KMS-11 (cell line): ENCODE results near the gene CELF5.
"Not testable (repeated sequence)": the region's sequence is repeated elsewhere in the genome, so short reads cannot be mapped to it uniquely, and the experiment has no call there.

Source experiments
- H2AFZ ChIP-seq: fragments of 200-600 bp; sonication (generic); 2 replicates; pipeline ENCODE4 v1.6.1; 2016; ENCODE audit warnings: antibody characterized with exemption, mixed run types, low read depth
- H3K27ac ChIP-seq: fragments of 200-600 bp; sonication (generic); 2 replicates; pipeline ENCODE4 v1.6.1; 2016; ENCODE audit warnings: mild to moderate bottlenecking, mixed run types
- H3K27me3 ChIP-seq: fragments of 200-600 bp; sonication (generic); 2 replicates; pipeline ENCODE4 v1.6.1; 2017; ENCODE audit warnings: mild to moderate bottlenecking, low read depth, mixed run types, moderate library complexity; ENCODE audit not compliant: insufficient read depth
- H3K36me3 ChIP-seq: fragments of 200-600 bp; sonication (generic); 2 replicates; pipeline ENCODE4 v1.6.1; 2017; ENCODE audit warnings: mild to moderate bottlenecking, mixed run types; ENCODE audit not compliant: insufficient read depth
- H3K4me1 ChIP-seq: fragments of 200-600 bp; sonication (generic); 2 replicates; pipeline ENCODE4 v1.6.1; 2016; ENCODE audit warnings: mild to moderate bottlenecking, low read depth, mixed run types; ENCODE audit not compliant: poor library complexity, severe bottlenecking
- H3K4me2 ChIP-seq: fragments of 200-600 bp; sonication (generic); 2 replicates; pipeline ENCODE4 v1.7.0; 2016; ENCODE audit warnings: mild to moderate bottlenecking, mixed run types
- H3K4me3 ChIP-seq: fragments of 200-600 bp; sonication (generic); IDR thresholded peaks from 2 replicates; pipeline ENCODE4 v1.6.1; 2017; ENCODE audit warnings: low read depth, low read length, mixed read lengths; ENCODE audit not compliant: insufficient read depth
- H3K79me2 ChIP-seq: fragments of 200-600 bp; sonication (generic); 2 replicates; pipeline ENCODE4 v1.6.1; 2016; ENCODE audit warnings: low read depth, mixed run types; ENCODE audit not compliant: insufficient read depth
- H3K9ac ChIP-seq: fragments of 200-600 bp; sonication (generic); 2 replicates; pipeline ENCODE4 v1.6.1; 2016; ENCODE audit warnings: mild to moderate bottlenecking, mixed run types
- H4K20me1 ChIP-seq: fragments of 200-600 bp; sonication (generic); 2 replicates; pipeline ENCODE4 v1.6.1; 2016; ENCODE audit warnings: mild to moderate bottlenecking, mixed run types; ENCODE audit not compliant: insufficient read depth
- TF ChIP-seq, protein P1 (sequence below): fragments of 200-600 bp; sonication (generic); conservative IDR thresholded peaks from 2 replicates; pipeline ENCODE4 v1.6.1; 2017; ENCODE audit warnings: low read depth, mild to moderate bottlenecking, antibody characterized with exemption, low read length, moderate library complexity, mixed read lengths

Gene CELF5

DNA sequence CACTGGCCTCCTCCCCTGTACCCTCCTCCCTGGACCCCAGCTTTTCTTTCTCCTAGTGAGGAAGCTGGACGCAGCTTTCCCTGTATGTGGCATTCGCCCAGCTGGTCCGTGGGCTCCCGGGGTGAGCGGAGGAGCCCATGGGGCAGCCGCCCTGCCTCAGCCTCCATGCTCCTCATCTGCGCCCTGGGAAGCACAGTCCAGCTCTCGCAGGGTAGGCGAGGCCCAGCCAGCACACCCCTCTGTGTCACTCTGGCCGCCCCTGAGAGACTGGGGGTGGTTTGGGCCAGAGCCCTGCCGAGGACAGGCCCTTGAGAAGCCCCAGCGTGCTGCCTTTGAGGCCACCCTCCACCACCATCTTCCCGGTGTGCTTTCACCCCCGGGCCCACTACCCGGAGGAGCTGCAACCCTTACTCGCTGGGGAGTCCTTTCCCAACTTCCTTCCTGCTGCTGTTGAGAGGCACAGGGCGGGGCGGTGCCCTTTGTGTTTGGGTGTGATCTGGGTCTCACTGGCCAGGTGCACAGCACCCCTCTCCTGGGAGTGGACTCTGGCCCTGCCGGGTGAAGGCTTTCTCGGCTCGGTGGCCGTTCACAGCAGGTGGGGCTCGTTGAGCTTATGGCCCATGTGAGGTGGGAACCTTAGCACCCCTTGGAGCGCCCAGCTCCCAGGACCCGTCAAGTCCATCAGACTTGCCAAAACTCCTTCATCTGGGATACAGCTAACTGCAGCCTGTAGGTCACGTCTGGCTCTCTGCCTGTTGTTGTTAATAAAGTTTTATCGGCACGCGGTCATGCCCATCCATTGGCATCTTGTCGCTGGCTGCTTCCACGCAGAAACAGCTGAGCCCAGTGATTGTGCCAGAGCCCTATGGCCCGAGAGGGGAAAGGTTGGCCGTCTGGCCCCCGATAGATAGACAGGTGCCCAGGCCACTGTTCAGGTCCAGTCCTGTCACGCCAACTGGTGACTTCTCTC, 35.5 kb upstream of the CELF5 start:
- TF ChIP-seq, protein P1, sequence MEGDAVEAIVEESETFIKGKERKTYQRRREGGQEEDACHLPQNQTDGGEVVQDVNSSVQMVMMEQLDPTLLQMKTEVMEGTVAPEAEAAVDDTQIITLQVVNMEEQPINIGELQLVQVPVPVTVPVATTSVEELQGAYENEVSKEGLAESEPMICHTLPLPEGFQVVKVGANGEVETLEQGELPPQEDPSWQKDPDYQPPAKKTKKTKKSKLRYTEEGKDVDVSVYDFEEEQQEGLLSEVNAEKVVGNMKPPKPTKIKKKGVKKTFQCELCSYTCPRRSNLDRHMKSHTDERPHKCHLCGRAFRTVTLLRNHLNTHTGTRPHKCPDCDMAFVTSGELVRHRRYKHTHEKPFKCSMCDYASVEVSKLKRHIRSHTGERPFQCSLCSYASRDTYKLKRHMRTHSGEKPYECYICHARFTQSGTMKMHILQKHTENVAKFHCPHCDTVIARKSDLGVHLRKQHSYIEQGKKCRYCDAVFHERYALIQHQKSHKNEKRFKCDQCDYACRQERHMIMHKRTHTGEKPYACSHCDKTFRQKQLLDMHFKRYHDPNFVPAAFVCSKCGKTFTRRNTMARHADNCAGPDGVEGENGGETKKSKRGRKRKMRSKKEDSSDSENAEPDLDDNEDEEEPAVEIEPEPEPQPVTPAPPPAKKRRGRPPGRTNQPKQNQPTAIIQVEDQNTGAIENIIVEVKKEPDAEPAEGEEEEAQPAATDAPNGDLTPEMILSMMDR: no peak
- Histone ChIP-seq H3K4me2 (no peak overlapping the region), H3K9ac (no peak overlapping the region), H3K4me3 (no peak overlapping the region), H4K20me1 (no peaks in the 10 kb centered on the region), H3K4me1 (peaks cover 12% of the 10 kb centered on the region), H3K36me3 (no peaks in the 10 kb centered on the region), H2AFZ (no peak overlapping the region), H3K27me3 (no peaks in the 10 kb centered on the region), H3K27ac (no peak overlapping the region), H3K79me2 (peaks cover 56% of the 10 kb centered on the region)

DNA sequence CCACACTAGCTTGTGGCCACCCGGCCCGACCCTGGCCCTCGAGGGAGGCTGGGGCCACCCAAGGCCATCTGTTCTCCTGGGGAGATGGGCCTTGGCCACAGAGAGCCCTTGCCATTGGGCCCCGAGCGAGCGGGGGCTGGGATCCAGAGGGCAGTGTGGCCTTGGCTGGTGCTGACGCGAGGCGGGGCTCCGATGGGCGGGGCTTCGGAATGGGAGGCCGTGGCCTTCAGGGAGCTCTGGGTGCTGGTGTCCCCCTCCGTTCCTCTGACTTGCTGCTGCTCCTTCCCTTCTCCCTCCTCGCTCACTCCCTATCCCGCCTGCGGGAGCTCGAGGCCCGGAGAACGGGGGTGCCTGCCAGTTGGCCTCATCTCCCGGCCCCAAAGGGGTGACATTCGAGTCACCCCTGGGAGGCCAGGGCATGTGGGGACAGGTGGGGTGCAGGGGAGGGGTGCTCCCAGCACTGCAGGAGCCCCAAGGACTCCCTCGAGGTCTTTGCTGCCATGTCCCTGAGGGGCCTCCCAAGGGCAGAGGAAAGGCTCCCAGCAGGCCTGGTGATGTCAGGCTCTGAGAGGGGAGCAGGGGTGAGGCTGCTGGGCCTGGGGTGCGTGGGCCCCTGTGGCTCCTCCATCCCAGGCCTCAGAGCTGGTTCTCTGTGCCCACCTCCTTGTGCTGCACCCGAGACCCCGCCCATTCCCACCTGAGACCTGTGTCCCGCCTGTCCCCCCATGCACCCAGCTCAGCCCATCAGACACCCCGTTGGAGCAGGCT, 34.6 kb upstream of the CELF5 start:
- no peak overlapping the region for H3K9ac ChIP-seq
- H4K20me1 ChIP-seq: no peaks in the 10 kb centered on the region
- no peaks in the 10 kb centered on the region for H3K36me3 ChIP-seq
- no peak overlapping the region for H3K27ac ChIP-seq
- peaks cover 56% of the 10 kb centered on the region for H3K79me2 ChIP-seq
- peaks cover 10% of the 10 kb centered on the region for H3K4me1 ChIP-seq
- H3K27me3 ChIP-seq: no peaks in the 10 kb centered on the region
- no peak overlapping the region for H3K4me3 ChIP-seq
- TF ChIP-seq, protein P1: no peak
- no peak overlapping the region for H3K4me2 ChIP-seq
- H2AFZ ChIP-seq: no peak overlapping the region

DNA sequence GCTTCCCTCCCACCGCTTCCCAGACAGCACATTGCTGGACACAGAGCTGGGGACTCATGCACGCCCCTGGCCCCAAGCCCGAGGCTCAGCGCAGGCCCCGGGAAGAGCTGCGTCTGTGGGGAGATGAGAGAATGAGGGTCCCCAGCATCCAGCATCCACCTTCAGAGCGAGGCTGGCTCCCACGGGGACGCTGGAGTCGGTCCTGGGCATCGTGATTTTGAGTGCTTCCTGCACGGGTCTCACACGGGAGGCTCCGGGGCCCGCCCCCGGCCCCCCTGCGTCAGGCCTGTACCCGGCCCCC, 34.0 kb upstream of the CELF5 start:
- H3K4me2 ChIP-seq: no peak overlapping the region
- H3K27me3 ChIP-seq: no peaks in the 10 kb centered on the region
- peaks cover 56% of the 10 kb centered on the region for H3K79me2 ChIP-seq
- peaks cover 9% of the 10 kb centered on the region for H3K4me1 ChIP-seq
- H4K20me1 ChIP-seq: no peaks in the 10 kb centered on the region
- no peak overlapping the region for H2AFZ ChIP-seq
- no peak overlapping the region for H3K4me3 ChIP-seq
- no peak overlapping the region for H3K9ac ChIP-seq
- H3K36me3 ChIP-seq: no peaks in the 10 kb centered on the region
- no peak overlapping the region for H3K27ac ChIP-seq
- TF ChIP-seq, protein P1: no peak

DNA sequence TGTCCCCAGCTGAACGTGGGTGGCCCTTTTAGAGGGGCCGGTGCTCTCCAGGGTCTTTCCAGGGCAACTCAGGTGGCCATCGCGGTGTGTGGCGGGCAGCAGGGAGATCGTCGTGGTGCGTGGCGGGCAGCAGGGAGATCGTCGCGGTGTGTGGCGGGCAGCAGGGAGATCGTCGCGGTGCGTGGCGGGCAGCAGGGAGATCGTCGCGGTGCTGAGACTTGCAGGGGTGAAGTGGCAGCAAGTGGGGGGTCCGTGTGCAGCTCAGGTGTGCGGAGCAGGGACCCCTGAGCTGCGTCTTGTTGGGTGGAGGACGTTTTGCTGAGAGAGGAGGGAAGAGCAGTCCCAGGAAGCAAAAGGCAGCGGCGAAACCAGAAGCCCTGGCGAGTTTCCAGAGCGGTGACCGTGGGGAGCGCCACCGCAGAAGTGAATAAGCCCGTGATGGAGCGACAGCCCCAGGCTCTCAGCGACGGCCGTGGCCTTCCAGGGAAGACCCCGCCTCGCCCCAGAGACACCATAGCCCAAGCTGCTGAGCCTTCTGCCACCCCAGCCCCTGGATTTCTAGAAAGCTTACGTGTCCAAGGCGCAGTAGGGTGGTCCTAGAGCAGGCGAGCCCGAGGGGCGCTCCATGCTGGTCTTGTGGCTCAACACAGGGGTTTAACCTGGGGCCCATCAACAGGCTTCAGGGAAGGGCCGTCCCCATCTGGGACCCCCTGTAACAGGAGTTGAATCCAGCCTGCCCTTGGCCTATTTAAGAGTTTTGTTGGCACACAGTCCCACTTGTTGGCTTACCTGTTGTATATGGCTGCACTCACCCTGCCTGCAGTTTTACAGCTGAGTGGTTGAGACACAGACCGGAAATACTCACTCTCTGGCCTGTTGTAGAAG, 33.3 kb upstream of the CELF5 start:
- H3K36me3 ChIP-seq: no peaks in the 10 kb centered on the region
- no peak overlapping the region for H3K27ac ChIP-seq
- no peaks in the 10 kb centered on the region for H3K27me3 ChIP-seq
- no peak overlapping the region for H3K4me2 ChIP-seq
- no peak overlapping the region for H2AFZ ChIP-seq
- H3K4me1 ChIP-seq: peaks cover 9% of the 10 kb centered on the region
- peaks cover 53% of the 10 kb centered on the region for H3K79me2 ChIP-seq
- no peak overlapping the region for H3K4me3 ChIP-seq
- no peak overlapping the region for H3K9ac ChIP-seq
- TF ChIP-seq, protein P1: no peak
- no peaks in the 10 kb centered on the region for H4K20me1 ChIP-seq

DNA sequence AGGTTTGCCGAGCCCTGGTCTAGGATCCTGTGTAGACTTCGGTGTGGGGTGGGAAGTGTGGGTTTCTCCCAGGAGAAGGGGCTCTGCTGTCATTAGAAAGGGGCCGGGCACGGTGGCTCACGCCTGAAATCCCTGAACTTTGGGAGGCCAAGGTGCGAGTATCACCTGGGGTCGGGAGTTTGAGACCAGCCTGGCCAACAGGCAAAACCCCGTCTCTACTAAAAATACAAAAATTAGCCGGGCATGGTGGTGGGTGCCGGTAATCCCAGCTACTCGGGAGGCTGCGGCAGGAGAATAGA, 32.7 kb upstream of the CELF5 start:
- H3K27me3 ChIP-seq, H3K36me3 ChIP-seq, H3K27ac ChIP-seq, H2AFZ ChIP-seq, H3K4me2 ChIP-seq, H3K4me1 ChIP-seq, H4K20me1 ChIP-seq, H3K4me3 ChIP-seq, H3K9ac ChIP-seq: not testable (repeated sequence)
- peaks cover 47% of the 10 kb centered on the region for H3K79me2 ChIP-seq
